ENCODE results near the gene UGDH.

Gene UGDH

GRCh38 chr4:39486221-39486804 lies 40.9 kb downstream of the UGDH start:
- Histone ChIP-seq H3K9ac (ENCODE audit: low read length) (no peak overlapping the region), H3K27me3 (replicated peaks; ENCODE audit: control insufficient read depth, insufficient read depth, low read length) (no peaks in the 10 kb centered on the region), H3K4me3 (ENCODE audit: low read length) (no peak overlapping the region), H3K36me3 (ENCODE audit: control insufficient read depth, insufficient read depth, low read length, severe bottlenecking) (no peaks in the 10 kb centered on the region), H3K4me1 (ENCODE audit: control insufficient read depth, insufficient read depth, low read length) (no peaks in the 10 kb centered on the region), H3K9me3 (ENCODE audit: control insufficient read depth, low read length) (peaks cover 4% of the 10 kb centered on the region)
- no peak for DNase-seq (ENCODE audit: low read depth)

GRCh38 chr4:39484582-39485272 lies 42.5 kb downstream of the UGDH start:
- Histone ChIP-seq H3K9me3 (ENCODE audit: control insufficient read depth, low read length) (peaks cover 4% of the 10 kb centered on the region), H3K36me3 (ENCODE audit: control insufficient read depth, insufficient read depth, low read length, severe bottlenecking) (no peaks in the 10 kb centered on the region), H3K9ac (ENCODE audit: low read length) (no peak overlapping the region), H3K4me1 (ENCODE audit: control insufficient read depth, insufficient read depth, low read length) (no peaks in the 10 kb centered on the region), H3K27me3 (replicated peaks; ENCODE audit: control insufficient read depth, insufficient read depth, low read length) (no peaks in the 10 kb centered on the region), H3K4me3 (ENCODE audit: low read length) (no peak overlapping the region)
- DNase-seq (ENCODE audit: low read depth): no peak

DNA sequence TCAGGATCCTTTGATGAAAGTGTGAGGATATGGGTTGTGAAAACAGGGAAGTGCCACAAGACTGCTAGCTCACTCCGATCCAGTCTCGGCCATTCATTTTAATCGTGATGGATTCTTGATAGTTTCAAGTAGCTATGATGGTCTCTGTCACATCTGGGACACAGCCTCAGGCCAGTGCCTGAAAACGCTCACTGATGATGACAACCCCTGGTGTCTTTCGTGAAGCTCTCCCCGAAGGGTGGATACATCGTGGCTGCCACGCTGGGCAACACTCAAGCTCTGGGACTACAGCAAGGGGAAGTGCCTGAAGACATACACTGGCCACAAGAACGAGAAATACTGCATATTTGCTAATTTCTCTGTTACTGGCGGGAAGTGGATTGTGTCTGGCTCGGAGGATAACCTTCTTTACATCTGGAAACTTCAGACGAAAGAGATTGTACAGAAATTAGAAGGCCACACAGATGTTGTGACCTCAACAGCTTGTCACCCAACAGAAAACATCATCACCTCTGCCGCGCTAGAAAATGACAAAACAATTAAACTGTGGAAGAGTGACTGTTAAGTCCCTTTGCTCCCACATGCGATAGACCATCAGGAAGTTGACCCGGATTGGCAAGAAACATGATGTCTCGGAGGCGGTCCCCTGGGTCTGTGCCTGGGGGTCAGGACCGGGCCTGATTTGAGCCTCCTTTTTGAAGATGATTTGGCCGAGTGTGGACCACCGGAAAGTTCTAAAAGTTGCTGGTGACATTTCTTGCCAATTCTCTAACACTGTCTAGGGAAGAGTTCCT lies 46.1 kb downstream of the UGDH start:
- Histone ChIP-seq H3K4me3 (ENCODE audit: low read length) (no peak overlapping the region), H3K9me3 (ENCODE audit: control insufficient read depth, low read length) (peaks cover 4% of the 10 kb centered on the region), H3K9ac (ENCODE audit: low read length) (no peak overlapping the region), H3K36me3 (ENCODE audit: control insufficient read depth, insufficient read depth, low read length, severe bottlenecking) (peaks cover 4% of the 10 kb centered on the region), H3K4me1 (ENCODE audit: control insufficient read depth, insufficient read depth, low read length) (peaks cover 7% of the 10 kb centered on the region), H3K27me3 (replicated peaks; ENCODE audit: control insufficient read depth, insufficient read depth, low read length) (no peaks in the 10 kb centered on the region)
- no peak for DNase-seq (ENCODE audit: low read depth)

DNA sequence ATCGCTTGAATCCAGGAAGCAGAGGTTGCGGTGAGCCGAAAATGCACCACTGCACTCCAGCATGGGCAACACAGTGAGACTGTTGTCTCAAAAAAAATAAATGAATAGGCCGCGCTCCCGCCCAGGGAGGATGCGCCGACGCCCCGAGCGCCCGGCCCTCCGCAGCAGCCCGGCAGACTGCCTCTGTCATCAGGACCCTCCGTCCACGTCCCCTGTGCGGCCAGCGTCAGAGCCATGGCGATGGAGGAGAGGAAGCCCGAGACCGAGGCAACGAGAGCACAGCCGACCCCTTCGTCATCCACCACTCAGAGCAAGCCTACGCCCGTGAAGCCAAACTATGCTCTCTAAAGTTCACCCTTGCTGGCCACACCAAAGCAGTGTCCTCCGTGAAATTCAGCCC lies 47.0 kb downstream of the UGDH start:
- Histone ChIP-seq H3K4me1 (ENCODE audit: control insufficient read depth, insufficient read depth, low read length) (peaks cover 11% of the 10 kb centered on the region), H3K36me3 (ENCODE audit: control insufficient read depth, insufficient read depth, low read length, severe bottlenecking) (peaks cover 4% of the 10 kb centered on the region), H3K9me3 (ENCODE audit: control insufficient read depth, low read length) (peaks cover 4% of the 10 kb centered on the region), H3K4me3 (ENCODE audit: low read length) (no peak overlapping the region), H3K27me3 (replicated peaks; ENCODE audit: control insufficient read depth, insufficient read depth, low read length) (no peaks in the 10 kb centered on the region), H3K9ac (ENCODE audit: low read length) (no peak overlapping the region)
- DNase-seq (ENCODE audit: low read depth): no peak

DNA sequence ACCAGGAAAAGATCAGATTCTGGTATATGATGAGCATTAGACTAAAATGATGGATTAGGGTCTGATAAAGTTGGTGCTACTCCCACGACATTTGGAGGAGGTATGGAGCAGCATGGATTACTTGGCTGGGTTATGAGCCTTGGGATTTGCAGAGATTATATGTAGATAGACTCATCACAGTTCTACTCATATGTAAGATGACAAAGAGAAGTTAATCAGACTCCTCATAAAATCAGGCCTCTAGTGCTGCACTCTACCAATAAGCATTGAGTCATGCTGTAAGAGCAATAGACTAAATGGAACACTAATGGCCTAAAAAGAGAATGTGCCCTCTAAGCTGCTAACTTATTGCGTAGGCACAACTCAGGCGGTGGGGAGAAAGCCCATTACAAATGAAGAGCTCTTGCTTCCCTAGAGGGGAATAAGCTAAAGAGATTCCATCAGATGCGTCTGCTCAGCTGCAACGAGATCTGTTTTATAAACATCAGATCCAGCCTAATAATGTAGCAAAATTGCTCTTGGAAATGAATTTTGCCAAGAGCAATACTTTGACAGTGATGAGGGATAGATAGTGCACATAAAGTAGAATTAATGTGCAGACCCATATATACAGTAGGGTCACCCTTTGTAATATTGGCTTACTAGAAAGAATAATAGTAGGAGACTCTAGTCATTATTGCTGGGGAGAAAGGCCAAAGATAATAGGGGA lies 50.9 kb downstream of the UGDH start:
- peaks cover 11% of the 10 kb centered on the region for H3K36me3 ChIP-seq (ENCODE audit: control insufficient read depth, insufficient read depth, low read length, severe bottlenecking)
- H3K9me3 ChIP-seq (ENCODE audit: control insufficient read depth, low read length): no peaks in the 10 kb centered on the region
- H3K27me3 ChIP-seq (replicated peaks; ENCODE audit: control insufficient read depth, insufficient read depth, low read length): no peaks in the 10 kb centered on the region
- no peak overlapping the region for H3K9ac ChIP-seq (ENCODE audit: low read length)
- peaks cover 29% of the 10 kb centered on the region for H3K4me1 ChIP-seq (ENCODE audit: control insufficient read depth, insufficient read depth, low read length)
- no peak for DNase-seq (ENCODE audit: low read depth)
- H3K4me3 ChIP-seq (ENCODE audit: low read length): no peak overlapping the region

GRCh38 chr4:39472396-39472795 lies 54.8 kb downstream of the UGDH start:
- Histone ChIP-seq H3K27me3 (replicated peaks; ENCODE audit: control insufficient read depth, insufficient read depth, low read length) (no peaks in the 10 kb centered on the region), H3K36me3 (ENCODE audit: control insufficient read depth, insufficient read depth, low read length, severe bottlenecking) (peaks cover 15% of the 10 kb centered on the region), H3K9me3 (ENCODE audit: control insufficient read depth, low read length) (no peaks in the 10 kb centered on the region), H3K9ac (ENCODE audit: low read length) (peak overlapping the region; percentile 66), H3K4me1 (ENCODE audit: control insufficient read depth, insufficient read depth, low read length) (peaks cover 52% of the 10 kb centered on the region), H3K4me3 (ENCODE audit: low read length) (peak overlapping the region; percentile 56)
- peak; percentile 26 for DNase-seq (ENCODE audit: low read depth)

DNA sequence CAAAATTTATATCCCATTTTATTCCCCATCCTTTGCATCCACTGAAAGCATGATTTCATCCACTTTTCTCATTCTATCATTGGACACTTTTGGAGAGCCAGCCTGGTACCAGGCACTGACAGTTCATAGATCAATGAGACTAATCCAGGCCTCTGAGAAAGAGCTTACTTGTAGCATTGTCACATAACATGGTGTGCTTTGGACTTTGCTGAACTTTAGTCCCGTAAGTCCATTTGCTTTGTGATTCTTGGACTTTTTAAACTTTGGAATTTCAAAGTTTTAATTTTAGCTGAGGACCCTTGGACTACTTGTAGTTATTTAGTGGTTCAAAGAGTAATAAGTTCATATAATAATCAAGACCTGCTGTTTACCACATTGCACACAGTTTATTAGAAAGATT lies 56.8 kb downstream of the UGDH start:
- H3K36me3 ChIP-seq (ENCODE audit: control insufficient read depth, insufficient read depth, low read length, severe bottlenecking): peaks cover 15% of the 10 kb centered on the region

GRCh38 chr4:39469429-39470077 lies 57.7 kb downstream of the UGDH start:
- no peak overlapping the region for H3K4me3 ChIP-seq (ENCODE audit: low read length)
- peak overlapping the region; percentile 74 for H3K9ac ChIP-seq (ENCODE audit: low read length)
- H3K27me3 ChIP-seq (replicated peaks; ENCODE audit: control insufficient read depth, insufficient read depth, low read length): no peaks in the 10 kb centered on the region
- peaks cover 41% of the 10 kb centered on the region for H3K4me1 ChIP-seq (ENCODE audit: control insufficient read depth, insufficient read depth, low read length)
- H3K9me3 ChIP-seq (ENCODE audit: control insufficient read depth, low read length): no peaks in the 10 kb centered on the region
- peak; percentile 95 for DNase-seq (ENCODE audit: low read depth)
- peaks cover 15% of the 10 kb centered on the region for H3K36me3 ChIP-seq (ENCODE audit: control insufficient read depth, insufficient read depth, low read length, severe bottlenecking)

More for the DNA sequence above, 56.8 kb downstream of the UGDH start:
- no peaks in the 10 kb centered on the region for H3K9me3 ChIP-seq (ENCODE audit: control insufficient read depth, low read length)
- H3K27me3 ChIP-seq (replicated peaks; ENCODE audit: control insufficient read depth, insufficient read depth, low read length): no peaks in the 10 kb centered on the region
- H3K4me1 ChIP-seq (ENCODE audit: control insufficient read depth, insufficient read depth, low read length): peaks cover 41% of the 10 kb centered on the region
- H3K9ac ChIP-seq (ENCODE audit: low read length): peak overlapping the region; percentile 74
- no peak for DNase-seq (ENCODE audit: low read depth)
- H3K4me3 ChIP-seq (ENCODE audit: low read length): no peak overlapping the region

GRCh38 chr4:39467464-39467863 lies 59.8 kb downstream of the UGDH start:
- Histone ChIP-seq H3K4me3 (ENCODE audit: low read length) (no peak overlapping the region), H3K9ac (ENCODE audit: low read length) (peak overlapping the region; percentile 63), H3K36me3 (ENCODE audit: control insufficient read depth, insufficient read depth, low read length, severe bottlenecking) (peaks cover 22% of the 10 kb centered on the region), H3K27me3 (replicated peaks; ENCODE audit: control insufficient read depth, insufficient read depth, low read length) (no peaks in the 10 kb centered on the region), H3K4me1 (ENCODE audit: control insufficient read depth, insufficient read depth, low read length) (peaks cover 33% of the 10 kb centered on the region), H3K9me3 (ENCODE audit: control insufficient read depth, low read length) (no peaks in the 10 kb centered on the region)
- DNase-seq (ENCODE audit: low read depth): no peak

GRCh38 chr4:39466747-39467146 lies 60.5 kb downstream of the UGDH start:
- H3K9me3 ChIP-seq (ENCODE audit: control insufficient read depth, low read length): no peaks in the 10 kb centered on the region
- peaks cover 22% of the 10 kb centered on the region for H3K36me3 ChIP-seq (ENCODE audit: control insufficient read depth, insufficient read depth, low read length, severe bottlenecking)
- H3K4me3 ChIP-seq (ENCODE audit: low read length): no peak overlapping the region
- peak overlapping the region; percentile 63 for H3K9ac ChIP-seq (ENCODE audit: low read length)
- no peaks in the 10 kb centered on the region for H3K27me3 ChIP-seq (replicated peaks; ENCODE audit: control insufficient read depth, insufficient read depth, low read length)
- peaks cover 26% of the 10 kb centered on the region for H3K4me1 ChIP-seq (ENCODE audit: control insufficient read depth, insufficient read depth, low read length)
- DNase-seq (ENCODE audit: low read depth): peak; percentile 15

All from adipocyte (in vitro differentiated cells).